ENCODE data around the gene THAP12. TPM values are rescaled to one million over a fixed set of nuclear protein-coding genes. Genes with fewer than 3 reads are reported as not detected.
A peak's percentile ranks its signal among the peaks of the same experiment; 100 is the strongest.

The THAP12 gene
- total RNA-seq, 4 donors from 2014 or later = 13.3 to 35.2 (median 22.9) TPM

GRCh38 chr11:76379807-76380158 lies 1.1 kb downstream of the THAP12 start:
- TF ChIP-seq CTCF (IDR thresholded peaks at IDR 0.05) (no peak), POLR2AphosphoS5 (IDR thresholded peaks at IDR 0.05) (no peak), EP300 (IDR thresholded peaks at IDR 0.05; ENCODE audit: low read depth) (no peak), POLR2A (IDR thresholded peaks at IDR 0.05) (no peak)
- no peak for DNase-seq
- no peaks in the 10 kb centered on the region for H3K36me3 ChIP-seq
- intact Hi-C loops (cut with DNase I; ENCODE audit: low total_unique reads) = no loop called here
- H3K27me3 ChIP-seq = no peaks in the 10 kb centered on the region
- WGBS, 2 donors (ENCODE audit: low coverage in 1 of 2) = 22% methylated on average over 6 of the region's 6 CpGs; no CpG with 5 or more reads in 1 of the 2 donors
- H3K4me3 ChIP-seq = peak overlapping the region; percentile 92 to 96 (median 94)
- H3K27ac ChIP-seq = peak overlapping the region; percentile 91 to 94 (median 91)
- H3K4me1 ChIP-seq = peaks cover 34 to 65% (median 41%) of the 10 kb centered on the region in 4 donors
- no peaks in the 10 kb centered on the region for H3K9me3 ChIP-seq
- in situ Hi-C loops (cut with MboI; ENCODE audit: low pct_ligation_motif_present in 1 of 4, low pct_unique_long_range_greater_than_20kb in 1 of 4, low sequenced_read_pairs in 3 of 4) = no loop called here

- H3K27me3 ChIP-seq = no peaks in the 10 kb centered on the region
- H3K36me3 ChIP-seq = no peaks in the 10 kb centered on the region
- H3K27ac ChIP-seq = peak overlapping the region; percentile 18 to 37 (median 31)
- no peak overlapping the region for H3K4me3 ChIP-seq
- in situ Hi-C loops (cut with MboI; ENCODE audit: low pct_ligation_motif_present in 1 of 4, low pct_unique_long_range_greater_than_20kb in 1 of 4, low sequenced_read_pairs in 3 of 4) (no loop called here), intact Hi-C loops (cut with DNase I; ENCODE audit: low total_unique reads) (no loop called here)
- H3K4me1 ChIP-seq = peaks cover 25 to 59% (median 33%) of the 10 kb centered on the region in 4 donors
- WGBS, 2 donors (ENCODE audit: low coverage in 1 of 2) = 53 to 63% methylated on average over 4 to 7 of the region's 7 CpGs
- no peak for DNase-seq
- no peaks in the 10 kb centered on the region for H3K9me3 ChIP-seq
- TF ChIP-seq CTCF (IDR thresholded peaks at IDR 0.05) (no peak), POLR2A (IDR thresholded peaks at IDR 0.05) (no peak), POLR2AphosphoS5 (IDR thresholded peaks at IDR 0.05) (no peak), EP300 (IDR thresholded peaks at IDR 0.05; ENCODE audit: low read depth) (no peak)
These were observed 4.0 kb downstream of the THAP12 start for GRCh38 chr11:76376746-76377558.

- Histone ChIP-seq H3K4me3 (no peak overlapping the region), H3K27me3 (no peaks in the 10 kb centered on the region), H3K9me3 (no peaks in the 10 kb centered on the region), H3K27ac (peak overlapping the region in 3 of 4 donors; percentile 42 to 54 (median 52)), H3K36me3 (no peaks in the 10 kb centered on the region), H3K4me1 (peaks cover 10 to 65% (median 40%) of the 10 kb centered on the region in 4 donors)
- intact Hi-C loops (cut with DNase I; ENCODE audit: low total_unique reads) (no loop called here), in situ Hi-C loops (cut with MboI; ENCODE audit: low pct_ligation_motif_present in 1 of 4, low pct_unique_long_range_greater_than_20kb in 1 of 4, low sequenced_read_pairs in 3 of 4) (no loop called here)
- WGBS, 2 donors (ENCODE audit: low coverage in 1 of 2) = 17 to 28% methylated on average over 3 of the region's 3 CpGs
- no peak for DNase-seq
- no peak for TF ChIP-seq POLR2A (IDR thresholded peaks at IDR 0.05)
- no peak for TF ChIP-seq CTCF (IDR thresholded peaks at IDR 0.05)
- TF ChIP-seq EP300 (IDR thresholded peaks at IDR 0.05; ENCODE audit: low read depth) = no peak
- no peak for TF ChIP-seq POLR2AphosphoS5 (IDR thresholded peaks at IDR 0.05)
These were observed 9.8 kb downstream of the THAP12 start for GRCh38 chr11:76371170-76371569.

- H3K36me3 ChIP-seq = no peaks in the 10 kb centered on the region
- intact Hi-C loops (cut with DNase I; ENCODE audit: low total_unique reads) (no loop called here), in situ Hi-C loops (cut with MboI; ENCODE audit: low pct_ligation_motif_present in 1 of 4, low pct_unique_long_range_greater_than_20kb in 1 of 4, low sequenced_read_pairs in 3 of 4) (no loop called here)
- H3K27me3 ChIP-seq = no peaks in the 10 kb centered on the region
- H3K4me1 ChIP-seq = peaks cover 10 to 50% (median 35%) of the 10 kb centered on the region in 4 donors
- no peaks in the 10 kb centered on the region for H3K9me3 ChIP-seq
- TF ChIP-seq EP300 (IDR thresholded peaks at IDR 0.05; ENCODE audit: low read depth) (no peak), POLR2A (IDR thresholded peaks at IDR 0.05) (no peak), CTCF (IDR thresholded peaks at IDR 0.05) (no peak), POLR2AphosphoS5 (IDR thresholded peaks at IDR 0.05) (peak in 1 of 3 donors; percentile 14)
- peak; percentile 22 for DNase-seq
- H3K27ac ChIP-seq = peak overlapping the region; percentile 7 to 57 (median 32)
- H3K4me3 ChIP-seq = no peak overlapping the region
- WGBS, 2 donors (ENCODE audit: low coverage in 1 of 2) = 38% methylated on average over 6 of the region's 6 CpGs; no CpG with 5 or more reads in 1 of the 2 donors
These were observed 11.5 kb downstream of the THAP12 start for GRCh38 chr11:76369406-76369805.
